ENCODE results near the gene ZRANB1.

Gene ZRANB1

DNA sequence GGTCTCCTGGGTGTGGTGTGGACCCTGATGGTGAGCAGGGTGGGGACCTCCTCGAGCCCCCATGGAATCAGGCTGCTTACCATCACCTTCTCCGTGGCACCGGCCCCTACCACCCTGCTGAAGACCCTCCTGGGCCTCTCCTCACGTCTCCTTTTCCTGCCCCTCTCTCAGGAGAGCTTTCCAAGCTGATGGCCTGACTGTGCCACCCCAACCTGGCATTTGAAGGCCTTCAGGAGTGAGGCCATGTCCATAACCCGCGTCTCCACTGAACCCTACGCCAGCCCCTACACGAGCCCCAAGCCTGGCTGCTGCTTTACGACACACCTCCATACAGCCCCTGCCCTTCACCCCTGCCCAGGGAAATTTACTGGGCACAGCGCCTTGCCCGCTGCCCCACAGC, 55.4 kb downstream of the ZRANB1 start:
- TF ChIP-seq, protein P1, sequence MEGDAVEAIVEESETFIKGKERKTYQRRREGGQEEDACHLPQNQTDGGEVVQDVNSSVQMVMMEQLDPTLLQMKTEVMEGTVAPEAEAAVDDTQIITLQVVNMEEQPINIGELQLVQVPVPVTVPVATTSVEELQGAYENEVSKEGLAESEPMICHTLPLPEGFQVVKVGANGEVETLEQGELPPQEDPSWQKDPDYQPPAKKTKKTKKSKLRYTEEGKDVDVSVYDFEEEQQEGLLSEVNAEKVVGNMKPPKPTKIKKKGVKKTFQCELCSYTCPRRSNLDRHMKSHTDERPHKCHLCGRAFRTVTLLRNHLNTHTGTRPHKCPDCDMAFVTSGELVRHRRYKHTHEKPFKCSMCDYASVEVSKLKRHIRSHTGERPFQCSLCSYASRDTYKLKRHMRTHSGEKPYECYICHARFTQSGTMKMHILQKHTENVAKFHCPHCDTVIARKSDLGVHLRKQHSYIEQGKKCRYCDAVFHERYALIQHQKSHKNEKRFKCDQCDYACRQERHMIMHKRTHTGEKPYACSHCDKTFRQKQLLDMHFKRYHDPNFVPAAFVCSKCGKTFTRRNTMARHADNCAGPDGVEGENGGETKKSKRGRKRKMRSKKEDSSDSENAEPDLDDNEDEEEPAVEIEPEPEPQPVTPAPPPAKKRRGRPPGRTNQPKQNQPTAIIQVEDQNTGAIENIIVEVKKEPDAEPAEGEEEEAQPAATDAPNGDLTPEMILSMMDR (IDR thresholded peaks at IDR 0.05; ENCODE audit: low read depth, low read length, missing control alignments), result no peak
- no peak overlapping the region for H3K4me3 ChIP-seq (ENCODE audit: low read depth, low read length)
- no peak for DNase-seq (ENCODE audit: low read depth)

DNA sequence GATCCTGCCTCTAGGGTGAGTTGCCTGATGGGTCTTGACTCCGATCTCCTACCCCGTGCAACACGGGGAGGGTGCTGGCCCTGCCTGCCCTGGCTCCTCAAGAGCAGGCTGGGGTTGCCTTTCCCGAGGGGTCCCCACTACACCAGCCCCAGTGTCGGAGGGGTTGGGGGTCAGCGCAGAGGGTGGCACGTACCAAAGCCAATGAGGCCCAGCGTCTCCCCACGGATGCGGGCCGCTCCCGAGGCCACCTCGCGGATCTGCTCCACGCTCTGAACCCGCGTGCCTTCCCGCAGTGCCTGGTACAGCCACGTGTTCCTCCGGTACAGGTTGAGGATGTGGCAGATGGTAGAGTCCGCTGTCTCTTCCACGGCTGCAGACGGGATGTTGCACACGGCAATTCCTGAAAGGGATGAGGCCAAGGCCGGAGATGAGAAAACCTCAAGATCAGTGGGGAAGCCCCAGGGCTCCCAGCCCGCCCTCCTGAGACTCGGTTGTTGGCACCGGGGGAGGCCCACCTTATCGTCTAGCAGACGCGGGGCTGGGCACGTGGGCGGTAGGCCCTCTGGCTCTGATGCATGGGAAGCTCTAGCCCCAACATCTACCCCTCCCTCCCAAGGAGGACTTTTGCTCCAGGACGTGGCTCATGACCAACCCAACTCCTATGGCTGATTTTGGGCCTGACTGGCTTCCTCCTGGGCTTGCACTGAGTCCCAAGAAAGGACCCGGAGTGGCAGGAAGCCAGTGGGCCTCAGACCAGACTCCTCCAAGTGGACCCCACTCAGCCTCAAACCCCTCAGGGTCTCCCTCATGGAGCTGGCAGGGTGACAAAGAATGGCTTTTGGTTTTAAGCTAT, 56.1 kb downstream of the ZRANB1 start:
- TF ChIP-seq, protein P1 (IDR thresholded peaks at IDR 0.05; ENCODE audit: low read depth, low read length, missing control alignments), result no peak
- H3K4me3 ChIP-seq (ENCODE audit: low read depth, low read length), result no peak overlapping the region
- no peak for DNase-seq (ENCODE audit: low read depth)

DNA sequence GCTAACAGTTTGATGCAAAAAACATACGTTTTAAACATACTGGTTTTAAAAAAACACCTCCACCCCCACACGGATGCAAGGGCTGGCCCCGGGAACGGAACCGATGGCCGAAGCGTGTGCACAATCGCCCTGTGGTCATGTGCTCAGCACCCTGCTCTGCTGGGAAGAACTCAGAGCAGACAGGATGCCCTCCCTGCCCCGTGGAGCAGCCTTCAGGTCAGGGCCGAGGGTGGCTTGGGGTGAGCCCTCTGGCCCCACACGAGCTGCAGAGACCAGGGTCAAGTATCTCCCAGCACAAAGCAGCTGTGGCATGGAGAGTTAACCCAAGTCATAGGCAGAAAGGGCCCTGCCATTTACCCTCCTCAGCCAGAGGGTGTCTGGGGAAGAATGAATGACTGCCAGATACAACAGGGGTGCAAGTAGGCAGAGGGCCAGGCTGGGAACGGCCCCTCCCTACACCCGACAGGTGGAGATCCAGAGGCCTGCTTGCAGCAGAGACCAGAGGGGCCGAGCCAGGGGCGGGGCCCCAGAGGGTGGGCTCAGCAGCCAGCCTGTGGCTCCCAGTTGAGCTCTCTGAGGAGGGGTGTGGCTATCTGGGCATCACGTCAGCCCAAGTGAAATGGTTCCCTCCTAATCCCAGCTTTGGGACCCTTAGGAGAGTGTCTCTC, 56.8 kb downstream of the ZRANB1 start:
- no peak for DNase-seq (ENCODE audit: low read depth)
- no peak overlapping the region for H3K4me3 ChIP-seq (ENCODE audit: low read depth, low read length)
- TF ChIP-seq, protein P1 (IDR thresholded peaks at IDR 0.05; ENCODE audit: low read depth, low read length, missing control alignments), result no peak

DNA sequence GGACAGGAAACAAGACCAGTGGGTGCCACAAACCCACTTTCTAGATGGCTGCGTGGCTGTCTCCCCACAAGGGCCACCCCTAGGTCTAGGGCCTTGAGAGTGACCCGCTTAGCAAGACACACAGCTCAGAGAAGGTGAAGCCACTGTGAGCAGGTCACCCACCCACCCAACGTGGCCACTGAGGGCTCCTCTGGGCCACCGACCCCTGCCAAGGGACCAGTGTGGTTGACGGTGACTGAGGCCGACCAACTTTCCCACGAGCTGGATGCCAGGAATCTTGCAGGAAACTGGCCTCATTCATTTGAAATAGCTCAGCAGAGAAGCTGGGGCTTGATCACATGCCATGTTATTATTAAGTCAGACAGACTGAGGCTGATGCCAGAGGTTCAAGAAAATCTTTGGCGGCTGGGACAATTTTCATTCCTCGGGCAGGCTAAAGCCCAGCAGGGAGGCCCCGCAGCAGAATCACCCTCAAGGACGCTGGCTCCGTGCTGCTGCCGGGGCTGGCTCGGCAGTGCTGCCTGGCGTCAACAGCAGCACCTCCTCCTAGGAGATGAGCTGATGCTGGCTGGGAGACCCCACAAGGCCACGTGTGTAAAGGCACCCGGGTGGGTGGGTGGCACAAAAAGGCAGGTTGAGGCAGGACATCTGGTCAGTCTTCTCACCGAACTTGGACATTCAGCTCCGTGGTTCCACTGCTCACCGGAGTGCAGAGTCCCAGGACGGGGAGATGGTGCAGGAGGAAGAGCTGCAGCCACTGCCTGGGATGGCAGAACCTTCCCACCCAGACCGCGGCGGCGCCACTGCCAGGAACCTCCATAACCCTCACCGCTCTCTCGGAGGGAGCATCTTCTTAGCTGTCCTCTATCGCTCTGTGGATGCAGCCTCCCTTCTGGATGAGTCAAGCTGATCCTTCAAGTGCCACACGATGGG, 57.8 kb downstream of the ZRANB1 start:
- TF ChIP-seq, protein P1 (IDR thresholded peaks at IDR 0.05; ENCODE audit: low read depth, low read length, missing control alignments), result no peak

DNA sequence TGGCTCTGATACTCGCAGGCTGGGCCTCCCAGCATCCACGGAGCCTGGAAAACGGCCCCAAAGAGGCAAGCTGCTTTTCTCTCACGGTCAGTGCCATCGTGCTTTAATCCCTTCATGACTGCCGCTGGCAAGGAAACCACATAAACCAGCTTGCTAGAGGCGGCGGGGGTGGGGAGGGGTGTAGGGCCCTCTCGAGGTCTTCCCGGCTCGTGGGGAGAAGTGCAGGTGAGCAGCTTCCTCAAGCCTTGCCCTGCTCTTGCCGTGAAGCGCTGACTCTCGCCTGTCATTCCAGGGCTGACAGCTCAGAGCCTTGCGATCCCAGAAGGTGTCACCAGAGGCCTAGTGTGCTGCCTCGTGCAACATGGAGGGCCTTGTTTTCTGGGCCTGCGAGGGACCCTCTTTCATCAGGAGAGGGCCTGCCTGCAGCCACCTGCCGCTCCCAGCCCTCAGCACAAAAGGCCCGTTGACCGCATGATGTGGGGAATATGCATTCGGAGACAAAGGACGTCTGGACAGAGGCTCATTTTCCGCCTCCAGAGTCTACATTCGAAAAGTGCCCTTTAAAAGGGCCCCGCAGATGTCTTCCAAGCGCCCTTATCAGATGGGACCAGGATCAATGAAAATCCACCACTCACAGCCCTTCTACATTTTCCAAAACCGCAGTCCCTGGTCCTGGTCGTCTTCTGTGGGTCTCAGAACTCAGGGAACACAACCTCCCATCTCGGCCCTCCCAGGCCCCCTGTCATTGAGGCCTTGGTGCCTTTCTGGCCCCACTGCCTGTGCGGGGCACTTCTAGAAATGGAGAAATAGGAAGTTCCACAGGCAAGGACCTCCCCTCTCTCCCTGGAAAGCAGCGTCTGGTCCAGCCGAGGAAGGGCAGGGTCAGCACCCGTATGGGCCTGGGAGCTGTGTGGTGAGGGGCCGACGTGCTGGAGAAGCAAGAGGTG, 58.7 kb downstream of the ZRANB1 start:
- TF ChIP-seq, protein P1 (IDR thresholded peaks at IDR 0.05; ENCODE audit: low read depth, low read length, missing control alignments), result no peak
- DNase-seq (ENCODE audit: low read depth), result no peak
- no peak overlapping the region for H3K4me3 ChIP-seq (ENCODE audit: low read depth, low read length)

More for the DNA sequence above, 57.8 kb downstream of the ZRANB1 start:
- no peak for DNase-seq (ENCODE audit: low read depth)
- H3K4me3 ChIP-seq (ENCODE audit: low read depth, low read length), result no peak overlapping the region

Data from GM12864 (cell line).